Caki2 (cell line): ENCODE results near the gene S100A14. TPM values are rescaled to one million over a fixed set of nuclear protein-coding genes. Genes with fewer than 3 reads are reported as not detected.
A peak's percentile ranks its signal among the peaks of the same experiment; 100 is the strongest.

Experiments used
- DNase-seq: peaks from one replicate; pipeline ENCODE4 v3.0.0-alpha.2; 2015; ENCODE audit warnings: low read depth
- in situ Hi-C: cut with HindIII; loops from 2 replicates; pipeline ENCODE4 v1.10.0; 2016; ENCODE audit warnings: low sequenced_read_pairs, low pct_unique_long_range_greater_than_20kb, mixed read lengths
- total RNA-seq: library from RNA; depleted of rRNA; stranded (reverse); fragments of >200 nt; shearing (Covaris generic); gene quantifications from 2 replicates; pipeline ENCODE4 v1.2.3, GENCODE V29; 2014; ENCODE audit warnings: low replicate concordance

Gene S100A14
- total RNA-seq, 1 experiment from 2014 or later = not detected

- in situ Hi-C loops = no loop called here
- no peak for DNase-seq
These were observed 10.4 kb upstream of the S100A14 start for GRCh38 chr1:153626477-153626903.

DNA sequence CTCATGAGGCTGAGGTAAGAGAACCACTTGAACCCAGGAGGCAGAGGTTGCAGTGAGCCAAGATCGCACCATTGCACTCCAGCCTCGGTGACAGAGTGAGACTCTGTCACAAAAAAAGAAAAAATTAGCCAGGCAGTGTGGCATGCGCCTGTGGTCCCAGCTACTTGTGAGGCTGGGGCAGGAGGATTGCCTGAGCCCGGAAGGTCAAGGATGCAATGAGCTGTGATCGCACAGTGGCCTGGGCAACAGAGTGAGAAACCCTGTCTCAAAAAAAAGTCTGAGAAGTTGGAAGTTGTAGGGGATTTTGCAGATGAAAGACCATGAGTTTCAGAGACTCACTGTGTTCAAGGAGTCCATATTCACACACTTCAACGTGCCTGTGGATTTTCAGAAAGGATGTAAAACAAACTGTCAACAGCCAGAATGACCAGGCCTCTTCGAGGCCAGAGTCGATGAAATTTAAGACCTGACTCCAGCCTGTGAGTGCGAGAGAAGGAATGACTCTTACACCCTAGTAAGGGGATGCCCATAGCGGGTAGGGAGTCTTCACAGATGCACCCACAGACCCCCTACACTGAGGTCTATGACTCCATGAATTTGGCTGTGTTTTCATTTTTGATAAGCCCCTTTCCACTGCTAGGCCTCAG lies 9.0 kb upstream of the S100A14 start:
- no peak for DNase-seq
- in situ Hi-C loops = no loop called here

- in situ Hi-C loops = no loop called here
- DNase-seq = no peak
These were observed 7.0 kb upstream of the S100A14 start for GRCh38 chr1:153623101-153623500.

DNA sequence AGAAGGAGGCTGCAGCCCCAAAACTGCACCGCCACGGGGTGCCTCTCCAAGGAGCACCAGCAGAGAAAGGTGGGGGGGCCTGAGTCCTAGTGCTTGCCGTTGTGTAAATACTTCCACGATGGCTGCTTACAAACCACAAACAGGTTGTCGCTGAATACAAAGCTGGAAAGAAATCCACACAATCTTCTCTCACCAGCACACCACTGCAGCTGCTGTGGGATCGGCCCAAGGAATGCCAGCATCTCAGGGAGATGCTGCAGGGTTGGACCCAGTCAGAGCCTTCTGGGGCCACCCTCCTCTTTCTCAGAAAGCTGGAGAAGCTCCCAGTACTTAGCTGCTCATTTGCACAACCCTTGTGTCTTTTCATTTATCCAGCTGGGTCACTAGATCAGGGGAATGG lies 3.0 kb upstream of the S100A14 start:
- in situ Hi-C loops = no loop called here
- DNase-seq = no peak

- in situ Hi-C loops = no loop called here
- peak; percentile 67 for DNase-seq
These were observed 1.5 kb upstream of the S100A14 start for GRCh38 chr1:153617663-153618062.

GRCh38 chr1:153616917-153617311 lies 789 bp upstream of the S100A14 start:
- DNase-seq = no peak
- in situ Hi-C loops = no loop called here

DNA sequence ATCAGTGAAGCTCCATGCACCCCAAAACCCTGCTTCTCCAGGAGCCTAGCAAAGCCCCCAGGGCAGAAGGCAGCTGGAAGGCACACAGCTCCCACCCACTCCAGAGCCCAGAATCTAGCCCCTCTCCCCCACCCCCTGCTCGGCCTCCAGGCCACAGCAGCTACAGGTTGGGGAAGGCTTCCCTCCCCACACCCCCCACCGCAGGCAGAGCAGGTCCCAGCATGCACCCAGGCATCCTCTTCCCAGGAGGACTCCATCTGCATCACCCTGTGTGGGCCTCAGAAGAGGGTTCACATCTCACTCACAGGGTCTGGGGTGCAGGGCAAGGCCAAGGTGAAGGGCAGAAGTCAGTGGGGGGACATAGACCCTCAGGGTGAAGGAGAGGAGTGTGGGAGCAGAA lies 719 bp downstream of the S100A14 start:
- in situ Hi-C loops = no loop called here
- DNase-seq = no peak

- in situ Hi-C loops = no loop called here
- no peak for DNase-seq
These were observed 1.2 kb downstream of the S100A14 start for GRCh38 chr1:153614906-153615305.

DNA sequence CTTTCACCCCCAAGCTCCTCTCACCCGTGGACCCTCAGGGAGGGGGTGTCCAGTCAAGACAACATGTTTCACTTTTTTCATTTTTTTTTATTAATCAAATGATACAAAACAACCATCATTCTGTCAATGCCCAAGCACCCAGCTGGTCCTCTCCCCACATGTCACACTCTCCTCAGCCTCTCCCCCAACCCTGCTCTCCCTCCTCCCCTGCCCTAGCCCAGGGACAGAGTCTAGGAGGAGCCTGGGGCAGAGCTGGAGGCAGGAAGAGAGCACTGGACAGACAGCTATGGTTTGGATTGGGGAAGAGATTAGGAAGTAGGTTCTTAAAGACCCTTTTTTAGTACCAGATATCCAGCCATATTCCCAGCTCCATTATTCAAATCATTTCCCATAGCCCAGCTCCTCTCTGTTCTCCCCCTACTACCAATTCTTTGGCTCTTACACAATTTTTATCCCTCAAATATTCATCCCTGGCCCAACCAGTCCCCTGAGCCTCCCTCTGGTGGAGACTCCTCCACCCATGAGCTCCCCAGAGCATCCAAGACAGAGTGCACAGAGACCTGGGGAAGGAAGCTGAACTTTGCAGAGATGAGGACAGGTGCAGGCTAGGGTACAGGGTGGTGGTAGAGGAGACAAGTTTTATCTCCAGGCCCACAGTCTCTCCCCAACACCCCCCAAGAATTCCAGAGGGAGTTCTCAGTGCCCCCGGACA lies 1.8 kb downstream of the S100A14 start:
- no peak for DNase-seq
- in situ Hi-C loops = no loop called here

GRCh38 chr1:153613406-153613805 lies 2.7 kb downstream of the S100A14 start:
- no peak for DNase-seq
- in situ Hi-C loops = no loop called here

- in situ Hi-C loops = no loop called here
- peak; percentile 77 for DNase-seq
These were observed 3.3 kb downstream of the S100A14 start, which contains the start of gene S100A16 for GRCh38 chr1:153612755-153613331. Gene S100A16, minus strand, starts transcription at chr1:153613137. Its CDS starts 4,986 bp downstream, at chr1:153608151.

- DNase-seq = no peak
- in situ Hi-C loops = no loop called here
These were observed 3.9 kb downstream of the S100A14 start for GRCh38 chr1:153612111-153612754.

- no peak for DNase-seq
- in situ Hi-C loops = no loop called here
These were observed 4.8 kb downstream of the S100A14 start for GRCh38 chr1:153611356-153611755.

- in situ Hi-C loops = no loop called here
- no peak for DNase-seq
These were observed 5.3 kb downstream of the S100A14 start for GRCh38 chr1:153610811-153611301.

DNA sequence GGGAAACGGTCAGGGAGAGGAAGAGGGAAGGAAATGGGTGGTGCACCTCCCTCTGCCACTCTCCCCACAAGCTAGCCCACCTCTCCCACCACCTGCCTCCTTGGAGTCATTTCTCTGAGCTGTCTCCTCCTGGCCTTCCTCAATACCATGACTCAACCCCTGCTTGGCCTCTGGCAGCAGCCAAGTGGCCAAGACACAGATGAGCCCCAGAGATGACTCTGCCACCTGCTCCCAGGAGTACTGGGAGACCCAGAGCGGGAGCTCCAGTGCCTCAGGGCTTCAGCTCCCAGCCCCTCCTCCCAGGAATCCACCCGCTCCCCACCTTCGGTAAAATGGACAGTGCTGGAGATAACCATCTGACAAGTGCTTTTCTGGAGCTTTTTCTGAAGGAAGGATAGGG lies 5.8 kb downstream of the S100A14 start:
- in situ Hi-C loops = no loop called here
- DNase-seq = no peak

DNA sequence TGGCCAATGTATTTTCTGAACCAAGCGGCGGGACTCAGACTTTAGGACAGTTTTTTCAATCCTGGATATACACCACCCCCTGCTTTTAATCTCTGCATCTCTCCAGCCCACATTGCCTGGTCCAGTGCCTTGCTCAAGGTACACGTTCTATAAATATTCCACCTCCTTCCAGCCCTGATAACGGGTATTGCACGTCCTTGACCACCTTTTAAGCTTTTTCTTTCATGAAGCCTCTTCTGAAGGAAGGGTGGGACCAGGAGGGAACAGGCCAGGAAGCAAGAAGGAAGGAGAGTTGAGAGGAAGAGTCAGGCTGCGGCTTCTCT lies 6.6 kb downstream of the S100A14 start:
- in situ Hi-C loops = no loop called here
- DNase-seq = no peak

- DNase-seq = peak; percentile 86
- in situ Hi-C loops = no loop called here
These were observed 7.2 kb downstream of the S100A14 start for GRCh38 chr1:153608742-153609584.

DNA sequence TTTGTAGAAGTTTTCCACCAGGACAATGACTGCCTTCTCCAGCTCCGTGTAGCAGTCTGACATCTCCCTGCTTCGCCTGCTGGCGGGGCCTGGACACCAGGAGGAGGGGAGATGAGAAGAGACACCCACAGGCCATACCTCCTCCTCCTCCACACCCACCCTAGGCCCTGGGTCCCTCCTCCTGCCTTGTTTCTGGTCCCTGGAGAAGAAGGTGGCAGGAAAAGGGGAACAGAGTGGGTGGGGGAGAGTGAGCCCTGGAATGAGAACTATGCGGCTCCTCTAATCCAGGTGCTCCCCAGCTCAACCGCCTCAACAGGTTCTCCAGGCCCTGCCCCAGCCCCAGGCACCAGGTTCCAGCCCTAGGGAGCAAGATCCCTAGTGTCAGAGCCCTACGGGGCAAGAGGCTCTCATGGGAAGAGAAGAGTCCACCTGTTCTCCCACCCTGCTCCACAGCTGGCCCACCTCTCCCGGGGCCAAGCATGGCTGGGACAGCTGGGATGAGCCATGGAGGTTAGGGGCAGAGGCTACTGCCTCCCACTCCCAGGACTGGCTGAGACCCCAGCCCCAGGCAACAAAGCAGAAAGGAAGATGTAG lies 7.9 kb downstream of the S100A14 start:
- in situ Hi-C loops = no loop called here
- DNase-seq = no peak
